Activated CD8-positive, alpha-beta T cell treated with anti-CD3 and anti-CD28 coated beads, Interleukin-2, amount 10 ng/mL, durations not matched to agents 7 days and 5 days (primary cell): Measurements from ENCODE around the gene PXDN. TPM values are rescaled to one million over a fixed set of nuclear protein-coding genes. Genes with fewer than 3 reads are reported as not detected.

ENCODE experiments used
- ATAC-seq: fragments of 150-1000 bp; cut with Tn5 transposase; one replicate; pipeline ENCODE4 v1.10.0; 2021; ENCODE audit warnings: moderate library complexity
- CTCF ChIA-PET: fragments of 350-600 bp; sonication (Branson Sonifier 250); formaldehyde crosslinking; loops from one replicate; lab custom pipeline; 2021; ENCODE audit warnings: antibody characterized with exemption; lab: Charles Lee
- POLR2A ChIA-PET: fragments of 350-600 bp; sonication (Branson Sonifier 250); formaldehyde crosslinking; loops from one replicate; lab custom pipeline; 2021; ENCODE audit warnings: antibody characterized with exemption; lab: Charles Lee
- DNase-seq: peaks from one replicate; pipeline ENCODE4 v3.0.0-alpha.2; 2020
- H3K27ac Mint-ChIP-seq: one replicate; pipeline ENCODE4 v1.8.0; 2021; ENCODE audit warnings: mild to moderate bottlenecking, mixed read lengths
- H3K27me3 Mint-ChIP-seq: one replicate; pipeline ENCODE4 v1.8.0; 2021; ENCODE audit warnings: low read depth, mixed read lengths
- H3K36me3 Mint-ChIP-seq: one replicate; pipeline ENCODE4 v1.8.0; 2021; ENCODE audit warnings: low read depth, mixed read lengths
- H3K4me1 Mint-ChIP-seq: one replicate; pipeline ENCODE4 v1.8.0; 2021; ENCODE audit warnings: low read depth, mixed read lengths
- H3K4me3 Mint-ChIP-seq: one replicate; pipeline ENCODE4 v1.8.0; 2021; ENCODE audit warnings: mild to moderate bottlenecking, mixed read lengths
- H3K9me3 Mint-ChIP-seq: one replicate; pipeline ENCODE4 v1.8.0; 2022; ENCODE audit warnings: mixed read lengths; ENCODE audit not compliant: insufficient read depth
- total RNA-seq, 2 experiments: library from RNA; stranded (reverse); gene quantifications; one replicate each; pipeline ENCODE4 v1.2.3, GENCODE V29; 2021

Gene PXDN
- total RNA-seq, 2 experiments from 2014 or later, result 0.26 to 0.92 TPM

DNA sequence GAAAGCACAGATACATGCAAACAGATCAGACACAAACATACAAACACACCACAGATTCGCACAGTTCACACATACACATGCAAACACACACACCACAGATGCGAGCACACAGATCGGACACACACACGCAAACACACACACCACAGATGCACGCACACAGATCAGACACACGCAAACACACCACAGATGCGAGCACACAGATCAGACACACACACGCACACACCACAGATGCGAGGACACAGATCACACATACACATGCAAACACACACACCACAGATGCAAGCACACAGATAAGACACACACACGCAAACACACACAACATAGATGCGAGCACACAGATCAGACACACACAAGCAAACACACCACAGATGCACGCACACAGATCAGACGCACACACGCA, 149.0 kb downstream of the PXDN start:
- H3K4me1 Mint-ChIP-seq, result no peaks in the 10 kb centered on the region
- DNase-seq (no peak), ATAC-seq (no peak)
- H3K36me3 Mint-ChIP-seq, result no peaks in the 10 kb centered on the region
- H3K4me3 Mint-ChIP-seq, result no peak overlapping the region
- ChIA-PET POLR2A (no interaction called here), CTCF (no interaction called here)
- H3K27me3 Mint-ChIP-seq, result no peaks in the 10 kb centered on the region
- no peak overlapping the region for H3K27ac Mint-ChIP-seq
- H3K9me3 Mint-ChIP-seq, result no peaks in the 10 kb centered on the region

DNA sequence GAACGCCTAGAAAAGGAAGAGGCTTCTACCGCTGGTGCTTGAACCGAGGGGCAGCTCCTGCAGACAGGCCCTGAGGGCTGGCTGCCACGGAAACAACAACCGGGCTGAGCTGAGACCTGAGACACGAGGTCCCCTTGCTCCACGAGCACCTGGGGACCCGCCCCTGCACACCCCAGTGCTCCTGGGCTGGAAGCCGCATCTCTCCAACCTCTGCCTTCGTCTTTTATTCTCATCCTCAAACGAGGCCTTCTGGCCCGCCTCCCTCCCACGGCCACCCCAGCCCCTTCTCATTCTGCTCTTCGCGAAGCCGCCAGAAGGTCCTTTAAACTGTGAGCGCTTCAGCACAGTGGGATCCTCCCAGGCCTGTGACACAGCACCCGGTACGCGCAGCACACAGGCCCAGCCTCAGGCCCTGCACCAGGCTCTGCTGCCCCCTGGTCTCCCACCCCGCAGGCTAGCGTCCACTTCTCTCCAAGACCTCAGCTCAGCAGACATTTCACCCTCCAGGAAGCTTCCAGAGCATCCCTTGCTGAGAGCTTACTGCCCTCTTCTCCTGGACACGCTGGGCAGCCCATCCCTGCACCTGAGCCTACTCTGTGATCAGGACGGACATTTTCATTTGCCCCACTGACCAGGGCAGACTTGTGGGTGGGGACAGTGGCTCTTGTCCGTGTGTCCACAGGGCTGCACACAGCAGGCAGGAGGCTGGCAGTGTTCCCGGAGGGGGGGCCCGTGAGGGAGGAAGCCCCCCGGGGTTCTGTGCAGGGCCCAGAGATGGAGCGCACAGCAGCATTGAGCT, 149.7 kb downstream of the PXDN start:
- no peak for DNase-seq
- H3K27ac Mint-ChIP-seq, result no peak overlapping the region

DNA sequence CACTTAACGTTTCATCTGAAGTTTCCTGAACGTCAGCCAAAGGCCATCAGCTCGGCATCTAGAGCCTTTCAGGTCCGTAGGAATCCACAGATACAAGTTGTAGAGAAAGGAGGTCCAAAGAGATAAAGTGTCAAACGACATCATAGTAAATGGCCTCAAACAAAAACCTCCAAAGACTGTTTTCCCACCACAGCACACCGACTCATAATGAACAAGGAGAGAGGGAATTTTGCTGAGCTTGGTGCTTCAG, 150.3 kb downstream of the PXDN start:
- ChIA-PET POLR2A (no interaction called here), CTCF (no interaction called here)
- H3K27me3 Mint-ChIP-seq, result no peaks in the 10 kb centered on the region
- H3K4me3 Mint-ChIP-seq, result no peak overlapping the region
- DNase-seq (no peak), ATAC-seq (no peak)
- no peak overlapping the region for H3K27ac Mint-ChIP-seq
- no peaks in the 10 kb centered on the region for H3K36me3 Mint-ChIP-seq
- no peaks in the 10 kb centered on the region for H3K9me3 Mint-ChIP-seq
- H3K4me1 Mint-ChIP-seq, result no peaks in the 10 kb centered on the region

More for the DNA sequence above, 149.7 kb downstream of the PXDN start:
- no peak for ATAC-seq
- Mint-ChIP-seq H3K9me3 (no peaks in the 10 kb centered on the region), H3K4me1 (no peaks in the 10 kb centered on the region), H3K27me3 (no peaks in the 10 kb centered on the region), H3K36me3 (no peaks in the 10 kb centered on the region), H3K4me3 (no peak overlapping the region)
- ChIA-PET POLR2A (no interaction called here), CTCF (no interaction called here)

DNA sequence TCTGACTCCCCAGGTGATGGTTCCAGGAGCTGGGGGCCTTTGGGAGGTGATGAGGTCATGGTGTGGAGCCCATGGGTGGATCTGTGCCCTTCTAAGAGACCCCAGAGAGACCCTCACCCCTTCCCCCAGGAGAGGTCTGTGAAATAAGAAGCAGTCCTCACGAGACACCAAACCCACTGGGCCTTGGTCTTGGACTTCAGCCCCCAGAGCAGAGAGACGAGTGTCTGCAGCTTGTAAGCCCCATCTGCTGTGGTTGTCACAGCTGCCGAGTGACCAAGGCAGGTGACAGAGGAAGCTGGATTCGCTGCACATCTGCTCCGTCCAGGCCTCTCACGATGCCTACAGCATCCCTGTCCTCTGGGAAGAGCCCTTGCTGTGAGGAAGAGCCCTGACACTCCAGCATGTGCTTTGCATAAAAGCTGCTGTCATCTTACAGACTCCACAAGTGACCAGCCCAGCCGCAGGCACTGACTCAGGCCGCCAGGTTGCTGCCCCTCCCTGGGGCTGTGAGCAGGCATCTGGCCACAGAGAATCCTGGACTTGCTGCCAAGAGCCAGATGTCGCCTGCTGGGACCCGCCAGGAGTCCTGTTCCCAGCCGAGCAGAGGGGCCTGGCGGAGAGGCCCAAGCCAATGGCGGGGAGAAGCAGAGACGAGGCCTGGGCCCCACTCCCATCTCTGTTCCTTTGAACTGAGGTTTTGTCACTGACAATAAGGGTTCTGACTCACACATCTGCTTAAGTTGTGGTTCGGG, 150.8 kb downstream of the PXDN start:
- POLR2A ChIA-PET, result no interaction called here
- DNase-seq (no peak), ATAC-seq (no peak)
- no peak overlapping the region for H3K27ac Mint-ChIP-seq
- H3K27me3 Mint-ChIP-seq, result no peaks in the 10 kb centered on the region
- no peaks in the 10 kb centered on the region for H3K9me3 Mint-ChIP-seq
- no peaks in the 10 kb centered on the region for H3K36me3 Mint-ChIP-seq
- CTCF ChIA-PET, result no interaction called here
- no peak overlapping the region for H3K4me3 Mint-ChIP-seq
- no peaks in the 10 kb centered on the region for H3K4me1 Mint-ChIP-seq

DNA sequence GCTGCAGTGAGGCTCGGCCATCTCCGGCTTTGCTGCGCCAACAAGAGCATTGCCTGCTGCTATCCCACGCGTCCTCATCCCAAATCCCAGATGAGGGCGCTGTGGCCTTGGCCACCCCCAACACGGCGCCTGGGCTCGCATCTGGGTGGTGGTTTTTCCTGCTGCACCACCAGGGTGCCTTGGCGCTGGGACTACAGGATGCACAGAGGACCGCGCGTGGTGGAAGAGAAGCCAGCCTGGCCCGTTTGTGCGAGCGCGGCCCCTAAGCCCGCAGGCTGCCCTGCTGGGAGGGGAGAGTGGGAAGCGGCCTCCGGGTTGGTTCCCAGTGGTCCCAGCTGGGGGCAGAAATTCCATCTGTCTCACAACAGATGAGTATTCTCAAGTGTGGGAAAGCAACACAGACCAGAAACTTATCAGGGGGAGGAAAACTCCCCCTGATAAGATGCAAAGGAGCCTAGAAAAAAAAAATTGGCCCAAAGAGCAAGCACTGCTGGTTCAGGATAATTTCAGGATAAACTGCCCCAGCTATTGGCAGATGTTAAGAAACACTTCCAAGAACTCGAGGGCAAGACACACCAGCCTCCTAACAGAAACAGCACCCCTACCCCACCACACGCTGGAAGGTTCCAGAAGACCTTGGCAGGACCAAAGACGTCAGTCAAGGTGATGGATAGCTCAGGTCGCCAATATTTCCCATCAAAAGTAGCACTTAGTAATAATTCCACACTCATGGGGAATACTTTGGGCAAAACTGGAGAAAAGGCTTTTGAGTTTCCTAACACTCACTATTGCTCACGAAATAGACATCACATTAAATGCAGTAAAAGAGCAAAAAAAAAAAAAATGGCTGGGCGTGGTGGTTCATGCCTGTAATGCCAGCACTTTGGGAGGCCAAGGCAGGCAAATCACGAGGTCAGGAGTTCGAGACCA, 152.1 kb downstream of the PXDN start:
- H3K4me1 Mint-ChIP-seq, result no peaks in the 10 kb centered on the region
- H3K9me3 Mint-ChIP-seq, result no peaks in the 10 kb centered on the region
- ChIA-PET CTCF (interaction anchor here (0.6 kb wide), 1 partner anchor 530 kb away, joined by 3 read pairs; no protein-coding TSS in a partner anchor), POLR2A (no interaction called here)
- no peak overlapping the region for H3K27ac Mint-ChIP-seq
- no peak for ATAC-seq
- no peak for DNase-seq
- no peaks in the 10 kb centered on the region for H3K27me3 Mint-ChIP-seq
- H3K4me3 Mint-ChIP-seq, result no peak overlapping the region
- H3K36me3 Mint-ChIP-seq, result no peaks in the 10 kb centered on the region

DNA sequence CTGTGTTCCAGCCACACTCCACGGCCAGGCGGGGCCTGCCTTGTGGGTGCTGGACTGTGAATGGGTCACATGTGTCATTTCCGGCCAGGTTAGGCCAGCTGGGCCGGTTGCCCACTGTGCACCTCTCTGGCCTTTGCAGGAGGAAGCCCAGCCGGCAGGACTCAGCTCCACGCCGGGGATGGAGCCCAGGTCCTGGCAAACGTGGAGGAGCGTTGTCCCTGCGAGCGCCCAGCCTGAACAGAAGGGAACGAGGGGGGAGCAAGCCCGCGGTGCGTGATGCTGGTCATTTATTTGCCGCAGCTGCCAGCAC, 152.9 kb downstream of the PXDN start:
- Mint-ChIP-seq H3K27ac (no peak overlapping the region), H3K4me3 (no peak overlapping the region), H3K9me3 (no peaks in the 10 kb centered on the region), H3K27me3 (no peaks in the 10 kb centered on the region), H3K4me1 (no peaks in the 10 kb centered on the region), H3K36me3 (no peaks in the 10 kb centered on the region)
- ATAC-seq (no peak), DNase-seq (no peak)
- ChIA-PET CTCF (no interaction called here), POLR2A (no interaction called here)

DNA sequence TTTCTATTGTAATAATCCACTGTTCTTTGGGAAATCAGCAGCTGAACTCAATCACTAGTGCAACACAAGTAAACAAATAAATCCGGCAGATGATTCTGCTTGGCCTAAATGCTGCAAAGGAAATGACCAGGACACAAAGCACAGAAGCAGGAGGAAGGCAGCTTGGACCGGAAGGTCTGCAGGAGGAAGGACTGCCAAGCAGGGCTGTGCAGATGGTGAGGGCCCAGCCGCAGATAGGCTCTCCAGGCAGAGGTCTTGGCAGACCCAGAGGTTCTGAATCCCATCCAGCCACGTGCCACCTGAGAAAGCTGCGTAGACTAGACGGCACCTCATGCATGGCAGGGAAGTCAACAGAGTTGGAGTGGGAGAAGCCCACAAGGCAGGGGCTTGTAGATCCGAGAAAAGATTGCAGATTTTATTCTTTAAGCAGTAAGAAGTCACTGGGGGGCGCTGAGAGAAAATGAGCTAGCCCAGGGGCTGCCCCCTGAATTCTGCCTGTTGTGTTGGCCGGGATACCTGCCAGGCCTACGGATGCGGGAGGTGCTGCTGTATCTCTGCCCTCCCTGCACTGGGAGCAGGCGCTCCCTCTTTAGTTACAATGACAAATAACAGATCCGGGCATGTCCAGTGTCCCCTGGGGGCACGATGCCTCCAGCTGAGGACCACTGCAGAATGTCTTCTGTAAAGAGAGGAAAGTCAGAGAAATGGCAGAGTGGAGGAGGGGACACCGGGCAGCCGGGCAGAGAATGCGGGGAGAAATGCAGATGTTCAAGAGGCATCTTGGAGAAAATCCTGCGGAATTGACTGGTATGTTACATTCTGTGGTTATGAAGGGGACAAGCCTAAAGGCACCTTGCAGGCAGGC, 153.5 kb downstream of the PXDN start:
- no peak overlapping the region for H3K4me3 Mint-ChIP-seq
- ATAC-seq (no peak), DNase-seq (no peak)
- no peak overlapping the region for H3K27ac Mint-ChIP-seq
- no peaks in the 10 kb centered on the region for H3K36me3 Mint-ChIP-seq
- H3K27me3 Mint-ChIP-seq, result no peaks in the 10 kb centered on the region
- no peaks in the 10 kb centered on the region for H3K9me3 Mint-ChIP-seq
- ChIA-PET POLR2A (no interaction called here), CTCF (no interaction called here)
- H3K4me1 Mint-ChIP-seq, result no peaks in the 10 kb centered on the region

DNA sequence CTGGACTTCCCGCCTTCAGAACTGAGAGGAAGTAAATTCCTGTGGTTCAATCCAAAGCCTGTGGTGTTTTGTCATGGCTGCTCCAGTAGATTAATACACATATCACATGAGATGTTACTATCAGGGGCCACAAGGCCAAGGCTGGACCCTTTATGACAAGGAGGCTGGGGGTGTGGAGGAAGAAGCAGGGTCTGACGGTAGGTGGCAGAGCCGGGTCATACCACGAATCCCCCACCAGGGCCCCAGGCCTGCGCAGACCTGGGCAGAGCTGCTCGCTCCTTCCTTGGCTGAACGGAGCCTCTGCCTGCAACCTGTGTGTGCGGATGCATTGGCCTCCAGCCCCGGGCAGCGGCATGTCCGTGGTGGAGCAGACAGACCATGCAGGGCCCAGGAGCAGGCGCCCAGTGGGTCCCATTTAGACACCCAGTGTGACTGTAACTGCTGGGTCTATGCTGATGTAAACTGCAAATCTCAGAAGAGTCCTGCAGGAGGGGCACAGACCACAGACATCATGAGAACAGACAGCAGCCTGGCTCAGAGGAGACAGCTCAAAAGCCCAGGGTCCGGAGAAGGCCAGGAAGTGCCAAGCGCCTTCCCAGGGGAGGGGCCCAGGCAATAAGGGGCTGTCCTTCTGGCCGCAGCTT, 155.2 kb downstream of the PXDN start:
- ATAC-seq, result no peak
- CTCF ChIA-PET, result no interaction called here

DNA sequence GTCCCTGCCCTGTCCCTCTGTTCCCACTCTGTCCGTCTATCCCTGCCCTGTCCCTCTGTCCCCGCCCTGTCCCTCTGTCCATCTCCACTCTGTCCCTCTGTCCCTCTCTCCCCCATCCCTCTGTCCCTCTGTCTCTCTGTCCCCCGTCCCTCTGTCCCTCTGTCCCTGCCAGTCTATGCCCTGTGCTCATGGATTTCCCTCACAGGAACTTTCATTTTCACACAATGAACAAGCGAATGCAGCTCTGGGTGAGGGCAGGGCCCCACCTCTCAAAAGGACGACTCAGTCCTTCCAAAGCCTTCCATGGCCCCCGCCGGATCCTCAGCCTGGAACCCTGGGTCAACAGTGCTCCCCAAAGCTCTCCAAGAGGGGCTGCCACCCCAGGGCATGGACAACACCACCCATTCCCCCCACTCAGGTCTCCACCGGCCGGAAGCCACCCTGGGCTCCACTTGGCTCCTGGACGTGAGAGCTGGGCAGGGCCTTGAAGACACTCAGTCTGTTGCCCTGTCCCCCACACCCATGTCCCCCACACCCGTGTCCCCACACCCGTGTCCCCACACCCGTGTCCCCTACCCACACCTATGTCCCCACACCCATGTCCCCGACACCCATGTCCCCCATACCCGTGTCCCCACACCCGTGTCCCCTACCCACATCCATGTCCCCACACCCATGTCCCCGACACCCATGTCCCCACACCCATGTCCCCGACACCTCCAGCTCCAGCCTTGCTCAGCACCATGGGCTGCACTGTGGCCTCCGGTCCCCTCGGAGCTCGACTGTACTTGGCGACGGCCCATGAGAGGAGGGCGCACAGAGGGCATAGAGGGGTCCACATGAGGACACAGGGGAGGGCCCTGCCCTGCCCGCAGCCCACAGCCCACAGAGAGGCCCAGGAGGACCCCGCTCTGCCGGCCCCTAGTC, 156.0 kb downstream of the PXDN start:
- Mint-ChIP-seq H3K27ac (no peak overlapping the region), H3K27me3 (no peaks in the 10 kb centered on the region), H3K4me1 (no peaks in the 10 kb centered on the region), H3K4me3 (no peak overlapping the region), H3K9me3 (no peaks in the 10 kb centered on the region), H3K36me3 (no peaks in the 10 kb centered on the region)
- no peak for DNase-seq
- POLR2A ChIA-PET, result no interaction called here
- CTCF ChIA-PET, result no interaction called here
- ATAC-seq, result no peak

More for the DNA sequence above, 155.2 kb downstream of the PXDN start:
- Mint-ChIP-seq H3K4me1 (no peaks in the 10 kb centered on the region), H3K27ac (no peak overlapping the region), H3K9me3 (no peaks in the 10 kb centered on the region), H3K27me3 (no peaks in the 10 kb centered on the region), H3K4me3 (no peak overlapping the region), H3K36me3 (no peaks in the 10 kb centered on the region)
- POLR2A ChIA-PET, result no interaction called here
- no peak for DNase-seq

DNA sequence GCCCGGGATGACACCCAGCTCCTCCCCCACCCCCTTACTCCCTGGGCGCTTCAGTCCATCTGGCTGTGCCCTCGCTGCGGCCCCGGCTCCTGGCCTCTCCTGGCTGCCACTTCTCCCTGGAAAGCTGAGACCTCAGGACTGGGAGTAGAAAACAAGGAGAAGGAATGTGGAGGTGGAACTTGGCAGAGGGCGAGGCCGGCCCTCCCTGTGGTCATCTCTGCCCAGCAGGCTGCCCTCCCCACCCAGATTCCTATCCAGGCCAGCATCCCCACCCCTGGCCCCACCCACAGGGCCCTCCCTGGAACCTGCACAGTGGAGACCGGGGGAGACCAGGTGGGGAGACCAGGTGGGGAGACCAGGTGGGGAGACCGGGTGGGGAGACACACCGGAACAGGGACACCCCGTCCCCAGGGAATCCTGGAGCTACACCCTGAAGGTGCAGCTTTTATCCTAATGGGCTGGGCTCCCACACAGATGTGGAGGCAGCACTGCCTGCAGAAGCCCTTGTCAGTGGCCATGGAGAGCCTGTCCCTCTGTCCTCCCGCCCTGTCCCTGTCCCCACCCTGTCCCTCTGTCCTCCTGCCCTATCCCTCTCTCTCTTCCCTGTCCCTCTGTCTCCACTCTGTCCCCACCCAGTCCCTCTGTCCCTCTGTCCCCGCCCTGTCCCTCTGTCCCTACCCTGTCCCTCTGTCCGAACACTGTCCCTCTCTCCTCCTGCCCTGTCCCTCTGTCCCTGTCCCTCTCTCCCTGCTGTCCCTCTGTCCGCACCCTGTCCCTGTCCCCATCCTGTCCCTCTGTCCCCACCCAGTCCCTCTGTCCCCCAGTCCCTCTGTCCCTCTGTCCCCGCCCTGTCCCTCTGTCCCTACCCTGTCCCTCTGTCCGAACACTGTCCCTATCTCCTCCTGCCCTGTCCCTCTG, 157.1 kb downstream of the PXDN start:
- Mint-ChIP-seq H3K4me3 (no peak overlapping the region), H3K4me1 (no peaks in the 10 kb centered on the region), H3K27ac (no peak overlapping the region), H3K9me3 (no peaks in the 10 kb centered on the region), H3K36me3 (no peaks in the 10 kb centered on the region), H3K27me3 (no peaks in the 10 kb centered on the region)
- ATAC-seq, result no peak
- POLR2A ChIA-PET, result no interaction called here
- DNase-seq, result no peak
- CTCF ChIA-PET, result no interaction called here
